SK-N-SH (cell line): ENCODE data around the gene SULT2B1. TPM values are rescaled to one million over a fixed set of nuclear protein-coding genes. Genes with fewer than 3 reads are reported as not detected.

ENCODE experiments used
- CTCF ChIA-PET: fragments of 300-600, 350-600 bp; formaldehyde crosslinking; extraction: SDS; loops from one replicate; lab custom pipeline; 2021; lab: Yijun Ruan, JAX
- POLR2A ChIA-PET: fragments of 350-600 bp; sonication (Branson Sonifier 250); formaldehyde crosslinking; extraction: SDS; loops from one replicate; lab custom pipeline; 2020; ENCODE audit warnings: antibody characterized with exemption, inconsistent platforms; lab: Yijun Ruan, JAX
- DNase-seq: peaks from one replicate; pipeline ENCODE4 v3.0.0; 2012
- H2AFZ ChIP-seq: fragments of 200-600 bp; sonication (generic); 2 replicates; pipeline ENCODE4 v1.8.1; 2016; ENCODE audit warnings: antibody characterized with exemption, mild to moderate bottlenecking, low read depth
- H3F3A ChIP-seq: fragments of 200-600 bp; sonication (generic); replicated peaks from 2 replicates; pipeline ENCODE3; 2016; ENCODE audit warnings: antibody characterized with exemption, mild to moderate bottlenecking; ENCODE audit not compliant: insufficient read depth
- H3K27ac ChIP-seq, 2 experiments: fragments of 200-500 bp in 1 of 2; fragments of 200-600 bp in 1 of 2; sonication (Bioruptor generic) in 1 of 2; sonication (generic), shearing (Covaris generic) in 1 of 2; 2 replicates each; pipeline versions ENCODE4 v1.5.1 to v1.6.1; 2014 to 2016; ENCODE audit warnings: low read depth in 2 of 2, inconsistent platforms in 1 of 2, low read length in 1 of 2, mild to moderate bottlenecking in 1 of 2, mixed read lengths in 1 of 2
- H3K27me3 ChIP-seq: fragments of 200-600 bp; sonication (generic), shearing (Covaris generic); 2 replicates; pipeline ENCODE4 v1.6.1; 2016; ENCODE audit warnings: mixed run types; ENCODE audit not compliant: insufficient read depth
- H3K36me3 ChIP-seq, 2 experiments: fragments of 200-500 bp in 1 of 2; fragments of 200-600 bp in 1 of 2; sonication (Bioruptor generic) in 1 of 2; sonication (generic) in 1 of 2; replicated peaks in 1 of 2; 2 replicates each; pipeline versions ENCODE3 to v1.5.1; 2014 to 2016; ENCODE audit warnings: low read length in 1 of 2, mild to moderate bottlenecking in 1 of 2; ENCODE audit not compliant: insufficient read depth in 2 of 2, control insufficient read depth in 1 of 2
- H3K4me1 ChIP-seq, 2 experiments: fragments of 200-500 bp in 1 of 2; fragments of 200-600 bp in 1 of 2; sonication (Bioruptor generic) in 1 of 2; sonication (generic), shearing (Covaris generic) in 1 of 2; 2 replicates each; pipeline versions ENCODE4 v1.5.1 to v1.6.1; 2014 to 2016; ENCODE audit warnings: low read depth in 1 of 2, low read length in 1 of 2, mixed run types in 1 of 2; ENCODE audit not compliant: insufficient read depth in 2 of 2, control insufficient read depth in 1 of 2
- H3K4me2 ChIP-seq: fragments of 200-600 bp; sonication (generic), shearing (Covaris generic); 2 replicates; pipeline ENCODE4 v1.6.1; 2017; ENCODE audit warnings: mixed run types
- H3K4me3 ChIP-seq, 2 experiments: fragments of 200-500 bp in 1 of 2; fragments of 200-600 bp in 1 of 2; sonication (Bioruptor generic) in 1 of 2; sonication (generic), shearing (Covaris generic) in 1 of 2; 2 replicates each; pipeline versions ENCODE4 v1.5.1 to v1.8.1; 2014 to 2016; ENCODE audit warnings: low read depth in 2 of 2, inconsistent platforms in 1 of 2, low read length in 1 of 2, mild to moderate bottlenecking in 1 of 2, mixed read lengths in 1 of 2, moderate library complexity in 1 of 2
- H3K79me2 ChIP-seq: fragments of 200-600 bp; sonication (generic); 2 replicates; pipeline ENCODE4 v1.8.1; 2017; ENCODE audit warnings: mild to moderate bottlenecking; ENCODE audit not compliant: insufficient read depth
- H3K9ac ChIP-seq: fragments of 200-600 bp; sonication (generic); 2 replicates; pipeline ENCODE4 v1.6.1; 2017; ENCODE audit warnings: mixed run types
- H3K9me2 ChIP-seq: fragments of 200-600 bp; sonication (generic); 2 replicates; pipeline ENCODE4 v1.6.1; 2017; ENCODE audit warnings: mixed run types
- H3K9me3 ChIP-seq: fragments of 200-600 bp; sonication (generic); 2 replicates; pipeline ENCODE4 v1.6.1; 2017; ENCODE audit warnings: mixed run types, mild to moderate bottlenecking, moderate library complexity
- H4K20me1 ChIP-seq: fragments of 200-600 bp; sonication (generic); 2 replicates; pipeline ENCODE4 v1.6.1; 2017; ENCODE audit warnings: mild to moderate bottlenecking, mixed run types; ENCODE audit not compliant: insufficient read depth
- CHD2 ChIP-seq: fragments of 150-350 bp; IDR thresholded peaks from 2 replicates; pipeline ENCODE4 v1.6.1; 2018; ENCODE audit warnings: low read length; ENCODE audit not compliant: partially characterized antibody
- ELF1 ChIP-seq: IDR thresholded peaks from 2 replicates; pipeline ENCODE4 v1.4.0; 2012
- EP300 ChIP-seq, 2 experiments: IDR thresholded peaks; 2 replicates each; pipeline versions ENCODE4 v1.4.0 to v1.6.1; 2012; ENCODE audit warnings: borderline replicate concordance in 1 of 2, low read depth in 1 of 2, low read length in 1 of 2
- FOSL2 ChIP-seq: IDR thresholded peaks from 2 replicates; pipeline ENCODE4 v1.4.0; 2012; ENCODE audit warnings: low read depth, mild to moderate bottlenecking, moderate library complexity, borderline replicate concordance
- FOXM1 ChIP-seq: IDR thresholded peaks from 2 replicates; pipeline ENCODE4 v1.4.0; 2012; ENCODE audit warnings: low read depth, mild to moderate bottlenecking
- JUND ChIP-seq: IDR thresholded peaks from 2 replicates; pipeline ENCODE4 v1.4.0; 2012
- RAD21 ChIP-seq: IDR thresholded peaks from 2 replicates; pipeline ENCODE4 v1.6.1; 2012; ENCODE audit warnings: mild to moderate bottlenecking, low read length
- REST ChIP-seq: IDR thresholded peaks from 2 replicates; pipeline ENCODE4 v1.6.1; 2012; ENCODE audit warnings: mild to moderate bottlenecking, low read depth, low read length, moderate library complexity
- RXRA ChIP-seq: IDR thresholded peaks from 2 replicates; pipeline ENCODE4 v1.4.0; 2012; ENCODE audit warnings: low read depth, mild to moderate bottlenecking, borderline replicate concordance
- USF1 ChIP-seq: IDR thresholded peaks from 2 replicates; pipeline ENCODE4 v1.4.0; 2012; ENCODE audit warnings: low read depth, borderline replicate concordance
- WGBS: methylation state at CpG from one replicate; pipeline ENCODE4 v1.1.6; 2017; ENCODE audit warnings: low lambda C conversion rate; 5-methylcytosine and 5-hydroxymethylcytosine counted together
- polyA plus RNA-seq, 3 experiments: library from polyadenylated mRNA; depleted of rRNA; stranded (reverse); fragments of >200 nt; gene quantifications; 2 replicates each; pipeline ENCODE4 v1.2.3, GENCODE V29; 2012

SULT2B1 gene
- polyA plus RNA-seq, 1 of the 3 experiments (the other 2 are of a cell fraction): 0.92 TPM

- Histone ChIP-seq H3K9me2 (no peaks in the 10 kb centered on the region), H3F3A (peaks cover 19% of the 10 kb centered on the region), H3K36me3 (peaks cover 9 to 10% of the 10 kb centered on the region in 2 experiments), H3K4me2 (peak overlapping the region; percentile 98), H4K20me1 (no peaks in the 10 kb centered on the region), H3K27me3 (no peaks in the 10 kb centered on the region), H3K4me1 (peaks cover 4 to 22% of the 10 kb centered on the region in 2 experiments; a peak in 2 of 4 replicates), H3K9me3 (no peaks in the 10 kb centered on the region), H2AFZ (no peak overlapping the region), H3K9ac (peak overlapping the region; percentile 74), H3K27ac (peak overlapping the region; percentile 35 to 69; a peak in 3 of 4 replicates), H3K4me3 (peak overlapping the region; percentile 64 to 68), H3K79me2 (peaks cover 10% of the 10 kb centered on the region)
- DNase-seq: no peak
- CTCF ChIA-PET: interaction anchor here (2.2 kb wide), 1 partner anchor 36 kb away, joined by 7 read pairs; no protein-coding TSS in a partner anchor
- WGBS: 56% methylated on average over 24 of the region's 24 CpGs
- POLR2A ChIA-PET: interaction anchor here (1.5 kb wide), 1 partner anchor 9 kb away, joined by 3 read pairs; no protein-coding TSS in a partner anchor
- TF ChIP-seq EP300 (IDR thresholded peaks at IDR 0.05; ENCODE audit: borderline replicate concordance in 1 of 2, low read depth in 1 of 2, low read length in 1 of 2): no peak
- no peak for TF ChIP-seq USF1
- TF ChIP-seq FOSL2: no peak
- TF ChIP-seq JUND: no peak
- TF ChIP-seq FOXM1: no peak
- TF ChIP-seq RAD21: no peak
- TF ChIP-seq CHD2: no peak
Observed at GRCh38 chr19:48624791-48625723, 73.1 kb downstream of the SULT2B1 start.

- CTCF ChIA-PET: no interaction called here
Observed at GRCh38 chr19:48625891-48626327, 73.9 kb downstream of the SULT2B1 start.

More at GRCh38 chr19:48625891-48626327, 73.9 kb downstream of the SULT2B1 start:
- Histone ChIP-seq H3K4me2 (peak overlapping the region; percentile 98; the same call in 1 of the 2 replicates), H3F3A (peaks cover 13% of the 10 kb centered on the region), H2AFZ (no peak overlapping the region), H3K36me3 (peaks cover 11 to 18% of the 10 kb centered on the region in 2 experiments), H3K9me3 (no peaks in the 10 kb centered on the region), H3K9ac (no peak overlapping the region), H3K9me2 (no peaks in the 10 kb centered on the region), H3K27ac (no peak overlapping the region), H3K4me1 (peaks cover 4 to 22% of the 10 kb centered on the region in 2 experiments; a peak in 2 of 4 replicates), H4K20me1 (no peaks in the 10 kb centered on the region), H3K4me3 (no peak overlapping the region), H3K79me2 (0 out of 2 replicates have a peak, but pooled peaks cover 3% of the 10 kb centered on the region), H3K27me3 (no peaks in the 10 kb centered on the region)
- TF ChIP-seq RXRA (no peak), REST (no peak), ELF1 (no peak)
- POLR2A ChIA-PET: interaction anchor here (0.7 to 1.5 kb wide), 2 partner anchors 9 to 201 kb away, joined by 3 to 5 read pairs; no protein-coding TSS in a partner anchor
- no CpG with 5 or more reads among the region's 30 CpGs for WGBS
- no peak for DNase-seq
